ENCODE measurements around the gene SP6.

The SP6 gene

DNA sequence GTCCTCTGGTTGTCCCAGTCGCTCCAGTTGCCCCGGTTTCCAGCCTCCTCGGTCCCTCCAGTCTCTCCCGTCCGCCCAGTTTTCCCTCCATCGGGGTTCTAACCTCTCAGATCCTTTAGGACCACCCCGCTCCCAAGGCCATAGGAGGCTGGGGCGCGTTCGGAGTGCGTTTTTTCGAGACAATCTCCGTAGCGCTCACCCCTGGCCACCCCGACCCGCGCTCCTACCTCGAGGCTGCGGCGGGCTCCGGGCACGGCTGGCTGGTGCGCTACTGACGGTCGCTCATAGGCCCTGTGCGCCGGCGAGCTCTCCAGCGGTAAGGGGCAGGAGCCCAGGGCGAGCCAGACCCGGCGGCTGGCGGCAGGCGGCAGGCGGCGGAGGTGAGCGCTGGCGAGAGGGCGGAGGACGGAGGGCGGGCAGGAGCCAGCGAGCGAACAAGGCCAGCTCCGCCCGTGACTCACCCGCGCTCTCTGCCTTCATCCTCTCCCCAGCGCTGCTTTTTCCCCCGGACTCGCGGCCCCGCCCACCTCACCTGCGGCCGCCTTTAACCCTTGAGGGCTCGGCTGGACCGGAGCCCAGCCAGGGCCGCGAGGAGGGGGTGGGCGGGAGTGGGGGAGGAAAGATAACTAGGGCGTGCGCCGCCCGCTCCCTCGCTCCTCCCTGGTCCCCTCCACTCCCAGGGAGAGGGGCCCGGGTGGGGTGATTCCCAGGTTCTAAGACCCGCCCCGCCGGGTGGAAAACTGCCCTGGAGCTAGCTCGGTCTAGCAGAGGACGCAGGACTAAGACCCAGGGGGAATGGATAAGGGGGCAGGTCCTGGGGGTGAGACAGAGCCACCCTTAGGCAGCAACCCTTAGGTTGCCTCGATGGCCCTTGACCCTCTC lies at the start of gene SP6:
Gene SP6, minus strand, starts transcription at position 472 of the 882 bp plus-strand sequence. CDS start 2,734 bp downstream, outside the sequence.
- peak; percentile 86 for DNase-seq (ENCODE audit: low spot score)

DNA sequence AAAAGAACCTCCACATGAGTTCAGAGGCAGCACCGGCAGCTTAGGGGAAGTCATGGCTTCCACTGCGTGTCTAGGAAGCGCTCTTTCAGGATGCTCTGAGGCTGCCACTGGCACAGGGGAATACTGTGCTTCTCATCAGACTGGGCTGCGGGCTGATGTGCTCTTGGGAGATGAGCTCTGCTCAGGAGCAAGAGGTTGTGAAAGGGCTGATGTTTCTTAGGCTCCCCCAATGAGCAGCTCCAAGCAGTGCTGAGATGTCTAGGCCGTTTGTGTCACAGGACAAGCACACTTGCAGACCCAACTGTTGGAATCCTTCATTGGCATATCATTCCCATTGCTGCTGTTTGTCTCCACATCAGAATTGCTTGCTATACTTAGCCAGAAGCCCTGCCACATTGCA lies 48.7 kb upstream of the SP6 start:
- no peak for DNase-seq (ENCODE audit: low spot score)

DNA sequence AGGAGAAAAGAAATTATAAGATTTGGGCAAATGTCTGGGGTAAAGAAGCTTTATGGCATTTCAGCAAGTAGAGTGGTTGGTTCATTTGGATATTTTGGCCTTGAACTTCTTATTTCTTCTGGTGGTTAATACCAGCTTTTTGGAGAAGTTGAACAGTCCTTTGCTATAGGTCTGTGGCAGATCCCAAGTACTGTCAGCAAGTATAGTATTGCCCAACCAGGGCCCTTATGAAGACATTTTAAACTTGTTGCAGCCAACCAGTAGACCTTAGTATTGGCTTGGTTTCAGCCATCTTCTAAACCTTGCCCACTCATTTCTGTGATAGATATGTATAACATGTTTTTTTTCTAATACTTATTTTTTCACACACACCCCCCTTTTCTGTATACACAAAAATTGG lies 47.3 kb upstream of the SP6 start:
- no peak for DNase-seq (ENCODE audit: low spot score)

DNA sequence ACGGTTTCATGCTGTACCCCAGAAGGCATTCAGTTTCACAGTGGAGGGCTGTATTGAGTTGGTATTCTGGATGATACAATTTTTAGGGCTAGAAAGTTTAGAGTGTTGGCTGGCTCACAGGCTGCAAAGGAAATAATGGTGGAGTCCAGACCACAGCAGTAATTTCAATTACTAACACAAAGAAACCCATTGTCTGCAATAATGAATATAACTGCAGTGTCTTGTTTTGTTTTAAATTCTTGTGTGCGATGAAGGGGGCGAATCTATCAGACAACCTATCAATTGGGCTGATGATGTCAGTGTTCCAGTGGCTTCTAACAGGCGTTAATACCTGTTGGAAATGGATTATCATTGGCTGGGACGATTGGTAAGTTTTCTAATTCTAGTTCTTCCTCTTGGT lies 46.6 kb upstream of the SP6 start:
- DNase-seq (ENCODE audit: low spot score), result no peak

DNA sequence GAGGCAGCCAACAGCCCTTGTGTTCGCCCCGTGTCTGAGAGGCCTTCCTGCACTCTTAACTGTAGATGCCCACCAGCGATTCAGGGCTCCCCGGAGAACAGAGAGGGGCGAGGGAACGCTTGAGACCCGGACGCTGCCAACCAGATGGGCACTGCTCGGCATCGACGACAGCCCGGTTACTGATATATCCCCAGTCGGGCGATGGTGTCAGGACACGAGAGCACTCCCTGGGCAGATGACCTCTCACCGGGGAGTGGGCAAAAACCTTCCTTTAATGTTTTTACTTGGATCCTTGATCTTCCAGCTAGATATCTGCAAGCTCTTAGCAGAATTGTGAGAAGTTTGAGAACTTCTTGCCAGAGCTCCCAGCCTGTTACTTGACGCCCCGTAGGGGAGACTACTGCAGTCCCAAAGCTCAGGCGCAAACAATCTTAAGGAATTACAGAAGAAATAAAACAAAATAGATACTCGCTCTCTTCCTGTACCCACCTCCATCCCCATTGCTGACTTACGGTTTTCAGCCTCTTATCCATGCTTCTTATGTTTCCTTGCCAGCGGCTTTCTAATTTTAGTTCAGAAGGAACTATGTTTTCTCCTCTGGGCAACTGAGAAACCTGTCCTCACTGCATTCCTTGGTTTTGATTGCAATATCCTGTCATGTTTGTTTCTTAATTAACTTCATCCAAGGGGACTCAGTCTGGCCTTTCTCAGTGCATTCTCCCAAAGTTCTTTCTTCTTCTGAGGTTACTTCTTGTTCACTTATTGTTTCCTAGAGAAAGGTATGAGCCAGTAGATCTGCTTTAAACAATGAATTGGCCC lies 45.9 kb upstream of the SP6 start:
- no peak for DNase-seq (ENCODE audit: low spot score)

DNA sequence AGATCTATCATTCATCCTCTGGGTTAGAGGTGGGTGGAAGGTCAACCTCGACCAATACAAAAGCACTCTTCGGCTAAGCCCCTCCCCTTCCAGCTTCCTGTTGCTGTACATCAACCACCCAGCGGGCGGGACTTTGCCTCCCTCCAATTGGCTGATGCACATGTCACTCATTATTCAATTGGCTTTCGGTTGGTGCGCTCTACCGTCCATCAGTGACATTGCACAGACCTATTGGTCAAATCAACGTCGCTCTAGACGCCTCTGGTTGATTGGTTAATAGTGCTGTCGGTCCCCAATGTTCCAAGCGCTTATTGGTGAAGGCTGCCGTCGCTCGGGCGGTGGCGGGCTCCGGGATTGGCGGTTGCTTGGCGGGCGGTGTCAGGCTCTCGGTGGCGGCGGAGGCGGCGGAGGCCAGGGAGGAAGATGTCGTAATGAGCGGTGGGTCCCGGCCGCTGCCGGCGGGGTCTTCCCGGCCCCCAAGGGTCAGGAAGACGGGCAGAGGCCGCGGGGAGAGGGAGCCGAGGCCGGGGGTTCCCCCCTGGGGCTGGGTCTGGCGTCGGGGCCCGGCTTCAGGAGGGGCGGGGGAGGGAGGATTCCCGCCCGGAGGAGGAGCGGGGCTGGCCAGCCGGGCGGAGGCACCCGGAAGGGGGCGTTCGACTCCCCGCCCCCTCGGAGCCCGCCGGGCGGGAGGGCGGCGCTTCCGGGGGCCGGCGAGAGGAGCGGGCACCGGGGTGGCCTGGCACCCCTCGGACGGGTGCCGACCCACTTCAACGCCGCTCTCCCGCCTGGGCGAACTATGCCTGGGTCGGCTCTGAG lies 45.1 kb upstream of the SP6 start, which contains the start of gene SP2:
Gene SP2, plus strand, starts transcription at position 381 of the 816 bp plus-strand sequence. Its CDS starts 51 bp downstream, at position 432.
- DNase-seq (ENCODE audit: low spot score), result peak; percentile 99

DNA sequence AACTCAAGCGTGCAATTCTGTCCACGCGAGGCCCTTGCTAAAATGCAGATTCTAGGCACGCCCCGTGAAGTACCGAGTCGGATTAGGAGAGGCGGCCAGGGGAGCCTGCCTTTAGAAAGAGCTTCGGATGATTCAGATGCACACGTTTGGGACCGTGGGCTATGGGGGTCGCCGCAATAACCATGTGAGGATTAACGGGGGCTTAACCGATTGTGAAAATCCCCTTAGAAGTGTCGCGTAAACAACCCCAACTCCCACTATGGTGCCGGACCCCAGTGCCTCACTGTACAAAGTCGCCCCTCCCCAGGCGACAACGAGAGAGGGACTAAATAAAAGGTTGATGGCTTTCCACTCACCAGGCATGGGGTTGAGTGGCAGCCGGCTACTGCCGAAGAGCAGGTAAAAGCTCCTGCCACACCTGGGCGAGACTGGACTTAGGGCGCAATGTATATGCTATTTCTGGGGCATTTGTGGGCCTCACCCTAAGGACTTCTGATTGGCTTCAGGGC lies 44.4 kb upstream of the SP6 start:
- DNase-seq (ENCODE audit: low spot score), result peak; percentile 38

DNA sequence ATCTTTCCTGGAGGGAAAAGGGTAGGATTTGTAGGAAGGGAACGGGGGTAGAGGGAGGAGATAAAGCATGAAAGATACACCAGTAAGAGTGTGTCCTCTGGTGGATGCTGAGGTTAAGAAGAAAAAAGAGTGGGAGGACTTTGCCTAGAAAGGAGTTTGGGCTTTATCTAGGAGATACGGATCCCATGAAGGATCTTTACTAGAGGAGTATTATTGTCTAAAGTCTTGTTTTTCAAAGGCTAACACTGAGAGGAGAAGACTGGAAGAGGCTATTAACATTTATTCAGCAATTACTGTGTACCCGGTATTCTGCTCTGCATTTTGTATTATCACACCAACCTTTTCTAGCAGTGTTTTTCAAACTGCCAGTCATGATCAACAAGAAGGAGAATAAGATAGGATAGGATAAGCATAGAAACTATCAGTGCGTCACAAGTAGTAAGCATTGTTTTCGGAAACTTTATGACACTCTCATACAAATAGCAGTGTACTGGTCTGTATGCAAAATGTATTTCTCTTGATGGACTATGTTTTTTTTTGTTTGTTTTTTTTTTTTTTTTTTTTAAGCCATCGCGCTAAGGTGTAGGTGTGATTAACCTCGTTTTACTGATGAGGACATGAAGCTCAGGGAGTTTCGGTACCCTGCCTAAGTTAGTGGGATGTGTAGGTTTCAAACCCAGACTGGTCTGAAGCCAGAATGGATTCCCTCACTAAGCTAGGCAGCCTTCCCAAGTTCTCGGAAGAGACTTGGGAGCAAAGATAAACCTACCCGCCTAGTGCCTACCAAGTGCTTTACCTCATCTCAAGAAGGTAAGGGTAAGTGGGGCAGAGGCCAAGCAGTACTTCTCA lies 43.8 kb upstream of the SP6 start:
- DNase-seq (ENCODE audit: low spot score), result no peak

DNA sequence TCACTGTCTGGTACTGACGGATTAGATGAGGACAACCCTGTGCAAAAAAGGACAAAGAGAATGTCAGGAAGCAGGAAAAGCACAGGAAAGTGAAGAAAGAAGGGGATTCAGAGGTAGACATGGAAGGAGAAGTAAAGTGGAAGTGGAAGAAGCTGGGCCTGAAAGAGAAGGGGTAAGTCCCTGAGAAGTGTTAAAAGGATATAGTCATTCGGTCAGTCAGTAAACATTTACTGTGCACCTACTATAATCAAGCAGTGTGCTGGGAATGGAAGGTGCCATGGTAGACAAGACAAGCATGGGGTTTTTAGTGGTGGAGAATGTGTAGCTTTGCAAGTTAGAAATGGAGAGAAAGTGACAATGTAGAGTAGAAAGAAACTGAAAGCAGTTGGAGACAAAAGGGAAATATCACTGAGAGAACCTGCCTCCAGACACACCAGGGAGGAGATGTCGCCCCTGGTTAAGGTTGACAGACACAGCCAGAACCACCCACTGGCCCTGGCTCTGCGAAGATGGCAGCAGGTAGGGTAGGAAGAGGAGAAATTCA lies 40.7 kb upstream of the SP6 start:
- DNase-seq (ENCODE audit: low spot score), result no peak

DNA sequence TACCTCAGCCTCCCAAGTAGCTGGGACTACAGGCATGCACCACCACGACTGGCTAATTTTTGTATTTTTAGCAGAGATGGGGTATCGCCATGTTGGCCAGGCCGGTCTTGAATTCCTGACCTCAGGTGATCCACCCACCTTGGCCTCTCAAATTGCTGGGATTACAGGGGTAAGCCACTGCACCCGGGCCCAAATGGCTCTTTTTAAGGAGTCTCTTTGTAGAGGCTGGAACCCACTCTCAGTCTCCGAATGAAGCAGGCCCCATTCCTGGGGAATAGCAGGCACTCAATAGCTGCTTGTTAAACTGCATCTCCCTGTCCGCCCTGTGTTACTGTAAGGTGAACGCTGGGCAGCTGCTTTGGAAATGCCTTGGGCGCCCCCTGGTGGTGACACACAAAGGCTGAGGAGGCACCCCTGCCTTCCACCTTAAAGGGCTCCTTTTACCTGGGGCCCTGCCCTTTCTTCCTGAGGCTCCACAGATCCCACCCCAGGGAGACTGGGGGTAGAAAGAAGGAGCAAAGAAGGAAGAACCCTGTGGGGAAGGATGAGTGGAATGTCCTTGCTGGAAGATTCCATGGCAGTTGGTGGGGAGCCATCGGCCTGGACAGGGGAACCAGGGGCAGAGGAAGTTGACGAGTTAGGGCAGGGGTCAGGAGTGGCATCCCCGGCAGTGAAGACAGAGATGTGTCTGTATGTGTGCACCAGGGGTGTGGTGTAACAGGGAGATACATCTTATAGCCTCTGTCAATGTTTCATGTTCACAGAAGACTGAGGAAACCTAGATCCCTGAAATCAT lies 39.0 kb upstream of the SP6 start:
- DNase-seq (ENCODE audit: low spot score), result peak; percentile 79

DNA sequence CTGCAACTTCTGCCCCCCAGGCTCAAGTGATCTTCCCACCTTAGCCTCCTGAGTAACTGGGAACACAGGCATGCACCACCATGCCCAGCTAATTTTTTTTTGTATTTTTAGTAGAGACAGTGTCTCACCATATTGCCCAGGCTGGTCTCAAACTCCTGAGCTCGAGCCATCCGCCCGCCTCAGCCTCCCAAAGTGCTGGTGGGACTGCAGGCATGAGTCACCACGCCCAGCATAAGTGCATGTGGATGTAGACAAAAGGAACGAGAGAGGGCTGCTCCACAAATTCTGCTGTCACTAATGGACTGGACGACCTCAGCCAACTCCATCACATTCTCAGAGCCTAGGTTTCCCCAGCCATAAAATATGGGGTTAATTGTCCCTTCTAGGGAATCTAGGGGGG lies 37.3 kb upstream of the SP6 start:
- no peak for DNase-seq (ENCODE audit: low spot score)

DNA sequence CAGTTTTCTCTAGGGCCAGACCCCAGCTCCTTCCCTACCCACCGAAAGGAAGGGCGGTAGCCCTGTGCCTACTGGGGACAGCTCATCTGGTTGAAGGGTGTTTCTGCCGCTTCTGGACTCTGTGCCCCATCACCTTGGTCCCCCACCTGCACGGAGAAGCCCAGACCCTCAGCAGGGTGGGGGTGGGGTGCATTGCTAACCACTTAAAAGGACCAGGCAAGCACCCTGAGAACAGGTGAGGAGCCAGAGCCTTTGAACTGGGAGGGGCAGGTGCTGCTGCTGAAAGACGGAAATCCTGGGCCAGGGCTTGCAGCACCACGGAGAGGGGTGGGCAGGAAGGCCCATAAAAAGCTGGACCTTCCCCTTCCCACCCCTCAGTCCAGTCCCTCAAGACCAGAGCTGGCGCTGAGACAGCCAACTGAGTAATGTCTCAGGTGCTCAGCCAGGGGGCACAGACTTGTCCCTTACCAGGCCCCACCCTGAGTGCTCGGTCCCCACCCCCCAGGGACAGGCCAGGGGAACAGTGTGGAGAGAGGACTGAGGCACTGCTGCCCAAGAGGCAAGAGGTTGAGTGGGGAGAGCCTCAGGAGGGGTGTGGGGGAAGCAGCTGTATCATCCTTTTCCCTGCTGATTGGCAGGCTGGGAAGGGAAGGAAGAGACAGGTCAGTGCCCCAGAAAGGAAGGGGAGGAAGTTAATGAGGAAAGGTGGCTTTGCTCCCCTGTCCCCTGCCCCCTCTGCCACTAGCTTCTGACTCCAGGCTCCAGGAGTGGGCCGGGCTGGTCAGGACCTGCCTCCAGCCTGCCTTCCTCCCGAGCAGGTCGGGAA lies 34.2 kb upstream of the SP6 start:
- no peak for DNase-seq (ENCODE audit: low spot score)

DNA sequence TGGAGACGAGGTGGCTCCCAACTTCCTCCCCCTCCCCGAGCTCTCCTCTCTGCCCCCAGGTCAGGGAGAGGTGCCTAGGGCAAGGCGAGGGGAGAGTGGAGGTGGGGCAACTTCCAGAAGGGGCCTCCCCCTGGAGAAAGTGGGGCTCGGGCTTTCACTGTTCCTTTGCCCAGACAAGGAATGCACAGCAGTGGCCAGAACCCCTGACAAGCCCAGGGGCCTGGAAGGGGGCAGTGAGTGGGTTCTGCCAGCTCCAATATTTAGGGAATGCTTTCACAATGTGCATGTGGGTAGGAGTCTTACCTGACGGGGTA lies 33.4 kb upstream of the SP6 start:
- no peak for DNase-seq (ENCODE audit: low spot score)

DNA sequence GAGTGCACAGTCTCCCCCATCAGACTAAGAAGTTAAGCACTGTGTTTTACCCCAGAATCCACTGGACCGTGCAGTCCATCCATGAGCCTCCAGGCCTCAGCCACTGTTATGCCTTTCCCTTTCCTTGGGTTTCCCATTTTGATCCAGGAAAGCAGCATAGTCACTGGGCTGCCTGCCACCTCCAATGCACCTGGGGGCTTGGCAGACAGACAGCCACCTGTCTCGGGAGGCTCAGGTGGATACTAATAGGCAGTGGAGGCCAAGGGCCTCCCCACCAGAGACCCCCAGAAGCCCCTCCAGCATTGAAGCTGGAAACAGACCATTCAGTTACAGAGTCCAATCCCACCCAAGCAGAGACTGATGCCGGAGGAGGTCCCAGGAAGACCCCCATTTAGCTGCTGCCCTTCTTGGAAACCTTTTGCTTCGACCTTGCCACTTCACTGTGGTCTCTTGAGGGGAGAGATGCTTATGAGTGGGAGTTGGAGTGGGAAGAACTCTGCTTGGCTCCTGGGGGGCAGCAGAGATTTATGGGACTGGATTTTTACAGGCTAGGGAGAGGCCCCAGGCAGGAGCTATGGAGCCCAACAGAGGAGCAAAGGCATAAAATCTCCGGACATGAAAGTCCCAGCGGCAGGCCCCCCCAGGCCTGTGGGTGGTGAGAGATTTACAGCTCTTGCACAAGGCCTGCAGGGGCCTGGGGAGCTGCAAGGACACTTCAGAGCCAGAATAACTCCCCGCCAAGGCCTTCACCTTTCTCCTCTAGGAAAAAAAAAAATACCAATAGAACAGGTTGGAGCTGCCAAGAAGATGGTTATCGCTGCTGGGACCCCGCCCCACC lies 32.8 kb upstream of the SP6 start:
- no peak for DNase-seq (ENCODE audit: low spot score)

DNA sequence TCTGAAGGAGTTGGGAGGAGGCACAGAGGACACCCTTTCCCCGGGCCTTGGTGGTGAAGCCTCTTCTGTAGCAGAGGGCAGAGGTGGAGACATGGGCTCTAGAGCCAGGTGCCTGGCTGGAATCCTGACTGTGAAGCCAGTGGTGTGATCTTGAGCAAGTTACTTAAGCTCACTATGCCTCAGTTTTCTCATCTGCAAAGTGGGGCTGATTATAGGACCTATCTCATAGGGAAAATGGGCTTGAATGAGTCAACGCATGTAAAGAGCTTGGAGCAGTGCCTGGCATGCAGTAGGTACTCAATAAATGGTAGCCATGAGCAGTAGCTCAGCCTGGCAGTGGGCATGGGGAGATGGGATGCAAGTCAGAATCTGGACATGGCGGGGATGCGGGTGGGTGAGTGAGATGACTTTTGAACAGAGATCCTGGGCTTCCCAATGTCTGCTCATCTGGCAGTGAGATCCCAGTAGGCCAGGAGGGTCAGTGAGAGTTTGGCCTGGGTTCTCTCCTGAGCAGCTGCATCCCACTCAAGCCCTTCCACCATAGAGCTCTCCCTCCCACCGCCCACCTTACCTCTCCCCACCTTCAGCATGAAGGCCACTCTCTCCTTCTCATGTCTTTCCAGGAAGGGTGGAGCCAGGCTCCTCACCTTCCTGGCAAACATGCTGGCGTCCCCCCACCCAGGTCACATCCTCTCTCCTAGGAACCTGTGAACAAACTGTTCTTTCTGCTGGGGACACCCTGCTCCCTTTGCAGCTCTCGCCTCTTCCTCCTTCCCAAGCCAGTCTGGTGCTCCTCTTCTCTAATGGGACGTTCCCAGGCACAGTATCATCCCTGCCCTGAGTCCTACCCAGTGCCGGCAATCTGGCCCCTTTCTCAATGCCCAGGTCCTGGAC lies 32.0 kb upstream of the SP6 start:
- DNase-seq (ENCODE audit: low spot score), result no peak

DNA sequence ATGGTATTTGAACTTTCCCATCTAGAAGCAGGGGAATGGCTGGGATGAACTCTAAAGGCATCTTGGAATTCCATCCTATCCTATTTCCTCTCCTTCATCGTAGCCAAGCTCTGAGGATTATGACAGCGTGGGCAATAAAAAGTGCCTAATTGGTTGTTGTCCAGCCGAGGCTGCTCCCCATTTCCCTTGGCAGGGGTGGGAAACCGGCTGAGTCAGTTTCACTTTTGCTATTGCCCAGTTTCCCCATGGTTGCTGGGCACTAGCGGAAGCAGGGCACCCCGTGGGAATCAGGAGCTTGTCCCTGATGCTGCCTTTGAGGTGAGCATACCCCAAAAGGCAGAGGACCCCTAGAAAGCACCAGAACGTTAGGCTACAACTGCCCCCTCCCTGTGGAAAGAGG lies 31.3 kb upstream of the SP6 start:
- DNase-seq (ENCODE audit: low spot score), result peak; percentile 79

DNA sequence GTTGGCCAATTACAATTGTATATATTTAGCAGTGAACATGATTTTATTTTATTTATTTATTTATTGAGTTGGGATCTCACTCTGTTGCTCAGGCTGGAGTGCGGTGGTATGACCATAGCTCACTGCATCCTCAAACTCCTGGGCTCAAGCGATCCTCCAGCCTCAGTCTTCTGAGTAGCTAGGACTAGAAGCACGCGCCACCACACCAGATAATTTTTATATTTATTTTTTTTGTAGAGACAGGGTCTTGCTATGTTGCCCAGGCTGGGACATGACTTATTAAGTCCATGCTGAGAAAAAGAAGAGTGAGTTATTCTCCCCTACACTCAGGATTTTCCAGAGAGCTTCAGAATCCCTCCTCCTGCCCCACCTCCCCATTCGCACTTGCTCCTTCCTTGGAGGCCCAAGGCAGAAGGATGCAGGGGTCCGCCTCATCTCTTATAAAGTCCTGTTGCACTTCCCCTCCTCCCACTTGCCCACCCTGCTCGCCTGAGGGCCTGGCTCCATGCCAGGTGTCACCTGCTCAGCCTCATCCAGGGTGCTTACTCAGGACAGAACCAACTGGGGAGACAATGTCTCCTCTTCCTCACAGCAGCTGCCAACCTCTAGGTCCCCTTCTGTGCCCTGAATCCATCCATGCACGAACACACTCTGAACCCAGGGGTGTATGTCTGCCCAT lies 29.0 kb upstream of the SP6 start:
- DNase-seq (ENCODE audit: low spot score), result no peak
